ENCODE measurements around the gene SPATA21.

SPATA21 gene

GRCh38 chr1:16421201-16421600 is 16.0 kb downstream of the SPATA21 start:
- DNase-seq, result no peak

- DNase-seq, result no peak
Observed at GRCh38 chr1:16420424-16421118, 16.7 kb downstream of the SPATA21 start.

DNA sequence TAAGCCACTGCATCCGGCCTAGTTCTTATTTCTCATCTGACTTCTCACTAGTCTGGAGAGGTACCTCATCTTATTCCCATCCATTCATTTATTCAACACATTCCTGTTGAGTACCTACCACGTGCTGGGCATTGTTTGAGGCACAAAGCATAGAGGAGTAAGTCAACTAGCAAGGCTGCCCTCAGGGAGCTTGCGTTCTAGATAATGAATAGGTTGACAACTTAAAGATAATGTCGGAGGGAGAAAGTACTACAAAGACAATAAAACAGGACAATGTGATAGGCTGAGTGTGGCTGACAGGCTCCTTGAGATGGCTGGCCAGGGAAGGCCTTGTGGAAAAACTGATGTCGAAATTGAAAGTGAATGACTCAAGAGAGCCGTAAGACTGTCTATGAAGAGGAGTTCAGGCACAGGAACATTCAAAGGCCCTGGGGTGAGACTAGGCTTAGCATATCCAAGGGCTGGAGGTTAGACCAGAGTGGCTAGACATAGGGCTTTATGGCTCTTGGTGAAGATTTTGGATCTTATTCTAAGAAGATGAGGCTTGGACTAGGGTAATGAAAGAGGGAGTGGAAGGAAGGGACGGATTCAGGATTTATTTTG is 18.3 kb downstream of the SPATA21 start:
- DNase-seq, result no peak

DNA sequence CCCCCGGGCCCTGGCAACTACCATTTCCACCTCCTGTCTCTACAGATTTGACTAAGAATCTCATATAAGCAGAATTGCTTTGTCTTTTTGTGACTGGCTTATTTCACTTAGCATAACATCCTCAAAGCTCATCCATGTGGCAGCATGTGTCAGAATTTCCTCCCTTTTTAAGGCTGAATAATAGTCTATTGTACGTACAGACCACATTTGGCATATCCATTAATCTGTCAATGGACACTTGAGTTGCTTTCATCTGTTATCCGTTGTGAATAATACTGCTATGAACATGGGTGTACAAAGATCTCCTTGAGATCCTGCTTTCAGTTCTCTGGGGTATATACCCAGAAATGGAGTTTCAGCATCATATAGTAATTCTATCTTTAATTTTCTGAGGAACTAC is 24.0 kb downstream of the SPATA21 start:
- no peak for DNase-seq

- no peak for DNase-seq
Observed at GRCh38 chr1:16410803-16411202, 26.4 kb downstream of the SPATA21 start.

GRCh38 chr1:16409536-16410152 is 27.6 kb downstream of the SPATA21 start:
- DNase-seq, result no peak

DNA sequence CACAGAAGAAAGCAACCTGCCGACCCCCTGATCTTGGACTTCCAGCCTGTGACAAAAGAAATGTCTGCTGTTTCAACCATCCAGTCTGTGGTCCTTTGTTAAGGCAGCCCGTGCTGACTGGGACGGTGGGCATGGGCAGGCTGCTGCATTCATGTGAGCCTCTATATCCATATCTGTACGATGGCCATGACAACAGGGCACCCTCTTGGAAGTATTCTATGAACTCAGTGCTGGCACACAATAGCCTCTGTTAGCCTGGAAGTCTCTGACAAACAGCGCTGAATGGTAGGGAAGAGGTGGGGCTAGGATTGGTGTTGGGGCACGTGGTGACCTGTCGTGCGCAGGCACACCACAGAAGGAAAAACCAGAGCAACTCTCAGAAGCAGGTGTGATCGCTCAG is 30.4 kb downstream of the SPATA21 start:
- no peak for DNase-seq

DNA sequence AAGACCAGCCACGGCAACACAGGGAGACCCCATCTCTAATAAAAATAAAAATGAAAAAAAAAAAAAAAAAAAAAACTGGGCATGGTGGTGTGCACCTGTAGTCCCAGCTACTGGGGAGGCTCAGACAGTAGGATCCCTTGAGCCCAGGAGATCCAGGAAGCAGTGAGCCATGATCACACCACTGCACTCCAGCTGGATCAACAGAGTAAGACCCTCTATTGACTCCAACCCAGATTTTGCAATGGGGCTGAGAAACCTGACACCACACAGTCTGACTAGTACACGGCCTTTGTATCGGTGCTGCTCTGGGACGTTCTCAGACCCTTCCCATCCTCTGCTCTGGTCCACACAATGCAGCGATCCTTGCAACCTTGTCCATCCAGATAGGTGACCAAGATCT is 31.8 kb downstream of the SPATA21 start:
- no peak for DNase-seq

DNA sequence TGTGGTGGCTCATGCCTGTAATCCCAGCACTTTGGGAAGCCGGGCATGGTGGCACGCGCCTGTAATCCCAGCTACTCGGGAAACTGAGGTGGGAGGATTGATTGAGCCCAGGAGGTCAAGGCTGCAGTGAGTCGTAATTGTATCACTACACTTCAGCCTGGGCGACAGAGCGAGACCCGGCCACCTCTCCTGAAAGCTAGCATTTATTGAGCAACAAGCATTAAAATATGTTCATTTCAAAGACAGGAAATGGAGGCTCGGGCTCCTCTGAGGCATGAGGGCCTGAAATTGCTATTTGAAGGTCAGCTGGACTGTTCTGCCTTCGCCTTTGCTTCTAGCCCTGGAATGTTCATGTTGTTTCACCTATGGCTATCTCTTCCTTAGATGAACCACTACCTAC is 34.5 kb downstream of the SPATA21 start:
- DNase-seq, result no peak

- DNase-seq, result peak in 2 of 51 donors; percentile 7 to 8
Observed at GRCh38 chr1:16398371-16398953, 38.8 kb downstream of the SPATA21 start.

DNA sequence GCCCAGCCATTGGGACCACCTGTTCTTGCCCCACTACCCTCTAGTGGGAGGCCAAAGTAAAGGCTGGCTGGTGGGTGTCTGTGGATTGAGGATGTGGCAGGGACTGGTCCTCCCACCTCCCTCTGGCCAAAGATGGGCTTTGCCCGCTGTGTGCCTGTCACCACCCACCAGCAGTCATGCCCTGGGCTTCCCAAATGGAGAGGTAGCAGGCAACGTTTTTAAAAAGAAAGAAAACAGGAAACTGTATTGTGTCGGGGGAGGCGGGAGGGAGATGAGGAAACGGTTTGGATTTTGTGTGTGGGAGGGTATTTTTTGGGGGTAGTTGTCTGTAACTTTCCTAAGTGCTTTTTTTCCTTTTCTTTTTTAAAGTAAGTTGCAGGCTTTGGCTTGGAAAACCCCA is 40.1 kb downstream of the SPATA21 start:
- DNase-seq, result no peak

- DNase-seq, result peak in 4 of 51 donors; percentile 3 to 21 (median 15)
Observed at GRCh38 chr1:16396591-16396990, 40.6 kb downstream of the SPATA21 start.

GRCh38 chr1:16394977-16395376 is 42.2 kb downstream of the SPATA21 start:
- no peak for DNase-seq

- DNase-seq, result peak in 28 of 51 donors; percentile 9 to 68 (median 30)
Observed at GRCh38 chr1:16393570-16394521, 43.4 kb downstream of the SPATA21 start.

- peak in 1 of 51 donors; percentile 16 for DNase-seq
Observed at GRCh38 chr1:16392740-16393569, 44.3 kb downstream of the SPATA21 start.

- no peak for DNase-seq
Observed at GRCh38 chr1:16391411-16391810, 45.8 kb downstream of the SPATA21 start.

GRCh38 chr1:16387201-16388188 is 49.7 kb downstream of the SPATA21 start:
- no peak for DNase-seq

GRCh38 chr1:16386454-16387113 is 50.6 kb downstream of the SPATA21 start:
- peak in 16 of 51 donors; percentile 12 to 48 (median 23) for DNase-seq

All from hypothalamus (tissue), 51 donors.